ENCODE measurements around the gene LEFTY1.
A peak's percentile ranks its signal among the peaks of the same experiment; 100 is the strongest.

Gene LEFTY1

DNA sequence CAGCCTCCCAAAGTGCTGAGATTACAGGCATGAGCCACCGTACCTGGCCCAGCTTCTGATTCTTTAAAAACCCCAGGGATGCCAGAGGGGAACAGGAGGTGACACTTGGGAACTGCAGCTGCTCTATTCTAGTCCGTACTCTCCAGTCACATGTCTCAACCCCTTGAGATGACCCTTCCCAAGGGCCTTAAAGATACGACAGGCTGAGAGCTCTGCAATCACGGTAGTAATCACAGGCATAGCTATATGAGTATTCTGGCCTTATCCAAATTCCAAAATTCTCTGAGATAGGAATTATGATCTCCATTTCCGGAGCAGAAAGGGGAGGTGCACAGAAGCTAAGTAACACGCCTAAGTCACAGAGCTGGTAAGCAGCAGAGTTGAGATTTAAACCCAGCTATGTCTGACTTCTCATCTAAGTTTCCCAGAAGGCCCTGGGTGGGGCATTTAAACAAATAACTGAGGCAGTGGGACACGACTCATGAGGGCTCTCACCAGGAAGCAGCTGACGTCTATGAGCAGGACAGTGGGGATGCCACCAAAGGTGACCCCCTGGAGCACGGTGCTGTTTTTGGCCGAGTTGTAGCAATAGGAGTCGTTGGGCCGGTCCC lies 11.9 kb downstream of the LEFTY1 start:
- H4K20me1 ChIP-seq (ENCODE audit: insufficient read depth, low read length, poor library complexity, severe bottlenecking), result peaks cover 14% of the 10 kb centered on the region
- H3K4me2 ChIP-seq (ENCODE audit: low read depth, low read length, poor library complexity, severe bottlenecking), result no peak overlapping the region
- peaks cover 37% of the 10 kb centered on the region for H3K4me1 ChIP-seq (ENCODE audit: insufficient read depth, low read length, poor library complexity, severe bottlenecking)

DNA sequence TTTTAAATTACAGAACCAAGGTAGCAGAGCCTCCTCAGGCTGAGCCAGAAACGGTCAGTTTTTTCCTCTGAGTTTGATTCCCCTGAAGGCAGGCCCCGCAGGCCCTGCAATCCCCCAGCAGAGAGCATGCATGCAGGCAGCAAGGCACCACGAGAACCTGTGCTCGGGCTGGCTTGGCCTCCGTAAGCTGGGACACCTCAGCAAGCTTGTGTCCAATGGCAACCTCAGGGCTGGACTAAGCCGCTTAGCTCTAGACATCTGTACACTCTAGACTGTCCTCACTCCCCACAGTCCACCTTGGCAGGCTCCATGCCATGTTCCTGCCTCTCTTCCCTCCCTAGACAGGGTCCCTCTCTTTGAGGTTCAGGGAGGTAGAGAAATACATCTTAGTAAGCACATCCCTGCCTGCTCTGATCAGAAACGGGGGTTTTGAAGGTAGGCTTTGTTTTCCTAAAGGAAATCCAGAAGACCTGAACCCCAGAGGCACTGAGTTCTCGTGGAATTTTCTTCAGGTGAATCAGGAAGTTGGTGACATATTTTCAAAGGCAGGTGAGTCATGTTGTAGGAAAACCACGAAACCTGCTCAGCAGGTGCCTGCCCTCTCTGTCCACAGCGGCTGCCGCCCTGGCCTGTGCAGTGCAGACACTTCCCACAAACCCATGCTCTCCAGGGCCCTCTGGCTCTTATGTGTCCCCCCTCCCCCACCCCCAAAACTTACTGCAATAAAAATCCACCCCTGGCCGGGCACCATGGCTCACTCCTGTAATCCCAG lies 13.7 kb downstream of the LEFTY1 start:
- TF ChIP-seq EZH2phosphoT487 (IDR thresholded peaks at IDR 0.05; ENCODE audit: borderline replicate concordance), result no peak
- TF ChIP-seq, protein P1, sequence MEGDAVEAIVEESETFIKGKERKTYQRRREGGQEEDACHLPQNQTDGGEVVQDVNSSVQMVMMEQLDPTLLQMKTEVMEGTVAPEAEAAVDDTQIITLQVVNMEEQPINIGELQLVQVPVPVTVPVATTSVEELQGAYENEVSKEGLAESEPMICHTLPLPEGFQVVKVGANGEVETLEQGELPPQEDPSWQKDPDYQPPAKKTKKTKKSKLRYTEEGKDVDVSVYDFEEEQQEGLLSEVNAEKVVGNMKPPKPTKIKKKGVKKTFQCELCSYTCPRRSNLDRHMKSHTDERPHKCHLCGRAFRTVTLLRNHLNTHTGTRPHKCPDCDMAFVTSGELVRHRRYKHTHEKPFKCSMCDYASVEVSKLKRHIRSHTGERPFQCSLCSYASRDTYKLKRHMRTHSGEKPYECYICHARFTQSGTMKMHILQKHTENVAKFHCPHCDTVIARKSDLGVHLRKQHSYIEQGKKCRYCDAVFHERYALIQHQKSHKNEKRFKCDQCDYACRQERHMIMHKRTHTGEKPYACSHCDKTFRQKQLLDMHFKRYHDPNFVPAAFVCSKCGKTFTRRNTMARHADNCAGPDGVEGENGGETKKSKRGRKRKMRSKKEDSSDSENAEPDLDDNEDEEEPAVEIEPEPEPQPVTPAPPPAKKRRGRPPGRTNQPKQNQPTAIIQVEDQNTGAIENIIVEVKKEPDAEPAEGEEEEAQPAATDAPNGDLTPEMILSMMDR (conservative IDR thresholded peaks at IDR 0.05; ENCODE audit: low read length), result no peak
- Histone ChIP-seq H3K36me3 (ENCODE audit: insufficient read depth, low read length) (peaks cover 10% of the 10 kb centered on the region; the same call in 1 of the 2 replicates), H3K4me1 (ENCODE audit: insufficient read depth, low read length, poor library complexity, severe bottlenecking) (peaks cover 25% of the 10 kb centered on the region), H4K20me1 (ENCODE audit: insufficient read depth, low read length, poor library complexity, severe bottlenecking) (peaks cover 9% of the 10 kb centered on the region), H3F3A (ENCODE audit: low read depth) (no peaks in the 10 kb centered on the region), H3K4me2 (ENCODE audit: low read depth, low read length, poor library complexity, severe bottlenecking) (peak overlapping the region; percentile 9), H3K4me3 (ENCODE audit: low read length, poor library complexity, severe bottlenecking) (no peak overlapping the region), H3K79me2 (ENCODE audit: insufficient read depth, low read length) (peaks cover 34% of the 10 kb centered on the region), H3K27me3 (ENCODE audit: insufficient read depth, low read length, poor library complexity, severe bottlenecking) (no peaks in the 10 kb centered on the region), H3K9ac (ENCODE audit: low read depth, low read length, poor library complexity, severe bottlenecking) (no peak overlapping the region), H3K9me3 (ENCODE audit: insufficient read depth, low read depth, low read length) (no peaks in the 10 kb centered on the region), H3K9me2 (replicated peaks; ENCODE audit: low read depth, low read length) (no peaks in the 10 kb centered on the region), H2AFZ (ENCODE audit: low read length) (no peak overlapping the region)

More for the DNA sequence above, 11.9 kb downstream of the LEFTY1 start:
- Histone ChIP-seq H3F3A (ENCODE audit: low read depth) (no peaks in the 10 kb centered on the region; the same call in 1 of the 2 replicates), H3K9ac (ENCODE audit: low read depth, low read length, poor library complexity, severe bottlenecking) (no peak overlapping the region), H2AFZ (ENCODE audit: low read length) (no peak overlapping the region), H3K27me3 (ENCODE audit: insufficient read depth, low read length, poor library complexity, severe bottlenecking) (no peaks in the 10 kb centered on the region), H3K36me3 (ENCODE audit: insufficient read depth, low read length) (peaks cover 4% of the 10 kb centered on the region; the same call in 1 of the 2 replicates), H3K9me2 (replicated peaks; ENCODE audit: low read depth, low read length) (no peaks in the 10 kb centered on the region), H3K9me3 (ENCODE audit: insufficient read depth, low read depth, low read length) (no peaks in the 10 kb centered on the region), H3K79me2 (ENCODE audit: insufficient read depth, low read length) (peaks cover 51% of the 10 kb centered on the region), H3K4me3 (ENCODE audit: low read length, poor library complexity, severe bottlenecking) (no peak overlapping the region)
- TF ChIP-seq, protein P1 (conservative IDR thresholded peaks at IDR 0.05; ENCODE audit: low read length), result no peak
- TF ChIP-seq EZH2phosphoT487 (IDR thresholded peaks at IDR 0.05; ENCODE audit: borderline replicate concordance), result no peak

DNA sequence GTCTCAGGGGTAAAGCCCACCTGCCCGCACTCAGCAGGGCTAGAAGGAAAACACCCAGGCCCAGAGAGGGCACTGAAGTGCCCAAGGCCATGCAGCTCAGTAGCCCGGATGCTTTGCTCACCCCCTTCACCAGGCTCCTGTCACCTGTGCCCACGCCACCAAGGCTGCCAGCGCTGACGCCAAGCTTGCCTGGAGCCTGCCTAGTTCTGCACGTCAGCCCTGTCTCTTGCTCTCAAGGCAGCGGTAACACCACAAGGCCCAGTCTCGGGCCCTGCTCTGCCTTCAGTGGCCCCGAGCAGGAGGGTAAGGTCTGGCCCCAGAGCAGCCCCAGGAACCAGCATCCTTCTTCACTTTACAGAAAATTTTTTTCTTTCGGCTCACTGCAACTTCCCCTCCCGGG lies 14.5 kb downstream of the LEFTY1 start:
- H3K27me3 ChIP-seq (ENCODE audit: insufficient read depth, low read length, poor library complexity, severe bottlenecking), result no peaks in the 10 kb centered on the region
- H4K20me1 ChIP-seq (ENCODE audit: insufficient read depth, low read length, poor library complexity, severe bottlenecking), result peaks cover 6% of the 10 kb centered on the region
- H3K4me2 ChIP-seq (ENCODE audit: low read depth, low read length, poor library complexity, severe bottlenecking), result no peak overlapping the region
- H3K36me3 ChIP-seq (ENCODE audit: insufficient read depth, low read length), result peaks cover 10% of the 10 kb centered on the region; the same call in 1 of the 2 replicates
- no peak overlapping the region for H3K4me3 ChIP-seq (ENCODE audit: low read length, poor library complexity, severe bottlenecking)
- H3K9ac ChIP-seq (ENCODE audit: low read depth, low read length, poor library complexity, severe bottlenecking), result no peak overlapping the region
- H3K9me3 ChIP-seq (ENCODE audit: insufficient read depth, low read depth, low read length), result no peaks in the 10 kb centered on the region
- peaks cover 18% of the 10 kb centered on the region for H3K4me1 ChIP-seq (ENCODE audit: insufficient read depth, low read length, poor library complexity, severe bottlenecking)
- no peaks in the 10 kb centered on the region for H3F3A ChIP-seq (ENCODE audit: low read depth)
- H2AFZ ChIP-seq (ENCODE audit: low read length), result no peak overlapping the region
- H3K9me2 ChIP-seq (replicated peaks; ENCODE audit: low read depth, low read length), result no peaks in the 10 kb centered on the region
- peaks cover 26% of the 10 kb centered on the region for H3K79me2 ChIP-seq (ENCODE audit: insufficient read depth, low read length)
- TF ChIP-seq, protein P1 (conservative IDR thresholded peaks at IDR 0.05; ENCODE audit: low read length), result no peak
- TF ChIP-seq EZH2phosphoT487 (IDR thresholded peaks at IDR 0.05; ENCODE audit: borderline replicate concordance), result no peak

Data from Loucy (cell line).